PC-3 (cell line): ENCODE results near the gene ZFP64. TPM values are rescaled to one million over a fixed set of nuclear protein-coding genes. Genes with fewer than 3 reads are reported as not detected.

Source experiments
- ATAC-seq: fragments of 200-7000 bp; cut with Tn5 transposase; 2 replicates; pipeline ENCODE4 v1.9.1; 2020; ENCODE audit warnings: mild to moderate bottlenecking, moderate library complexity
- BruUV-seq: library from RNA; stranded (reverse); fragments of 400-500 nt; replicated peaks from 2 replicates; lab custom pipeline; 2021; lab: Mats Ljungman, UMichigan
- CTCF ChIA-PET: fragments of 300-600 bp; sonication (Branson Sonifier 250); formaldehyde crosslinking; loops from one replicate; lab custom pipeline; 2022; ENCODE audit warnings: antibody characterized with exemption; lab: Charles Lee
- POLR2A ChIA-PET: fragments of 300-600 bp; sonication (Branson Sonifier 250); formaldehyde crosslinking; loops from one replicate; lab custom pipeline; 2022; ENCODE audit warnings: antibody characterized with exemption; ENCODE audit not compliant: unreplicated experiment; lab: Charles Lee
- DNase-seq: peaks from one replicate; pipeline ENCODE4 v3.0.0-alpha.2; 2015
- H2AFZ ChIP-seq: fragments of 300-600 bp; sonication (generic); 2 replicates; pipeline ENCODE4 v1.6.0; 2016; ENCODE audit warnings: antibody characterized with exemption, low read length
- H3F3A ChIP-seq: fragments of 300-600 bp; sonication (generic); one replicate; pipeline ENCODE4 v1.6.0; 2017; ENCODE audit warnings: antibody characterized with exemption, low read length, control low read depth, mild to moderate bottlenecking; ENCODE audit not compliant: unreplicated experiment
- H3K27ac ChIP-seq: fragments of 300-600 bp; sonication (generic); 2 replicates; pipeline ENCODE4 v1.5.1; 2016; ENCODE audit warnings: mild to moderate bottlenecking, low read length
- H3K27me3 ChIP-seq: fragments of 300-600 bp; sonication (generic); 2 replicates; pipeline ENCODE4 v1.6.1; 2016; ENCODE audit warnings: low read length, mixed read lengths
- H3K36me3 ChIP-seq: fragments of 300-600 bp; sonication (generic); 2 replicates; pipeline ENCODE4 v1.6.1; 2016; ENCODE audit warnings: low read depth, mixed run types, low read length, mixed read lengths
- H3K4me1 ChIP-seq: fragments of 300-600 bp; sonication (generic); 2 replicates; pipeline ENCODE4 v1.5.1; 2016; ENCODE audit warnings: low read length; ENCODE audit not compliant: insufficient read depth
- H3K4me2 ChIP-seq: fragments of 300-600 bp; sonication (generic); 2 replicates; pipeline ENCODE4 v1.6.0; 2016; ENCODE audit warnings: low read length
- H3K4me3 ChIP-seq: fragments of 300-600 bp; sonication (generic); 2 replicates; pipeline ENCODE4 v1.5.1; 2016; ENCODE audit warnings: mild to moderate bottlenecking, low read length, mixed read lengths
- H3K79me2 ChIP-seq: fragments of 300-600 bp; sonication (generic); 2 replicates; pipeline ENCODE4 v1.6.1; 2017; ENCODE audit warnings: low read length, mixed read lengths
- H3K9ac ChIP-seq: fragments of 300-600 bp; sonication (generic); 2 replicates; pipeline ENCODE4 v1.6.0; 2016; ENCODE audit warnings: mild to moderate bottlenecking, low read length
- H3K9me2 ChIP-seq: fragments of 300-600 bp; sonication (generic); replicated peaks from 2 replicates; pipeline ENCODE4 v1.6.1; 2016; ENCODE audit warnings: mixed run types, low read length, mixed read lengths
- H3K9me3 ChIP-seq: fragments of 300-600 bp; sonication (generic); 2 replicates; pipeline ENCODE4 v1.6.1; 2016; ENCODE audit warnings: low read length, mixed read lengths
- H4K20me1 ChIP-seq: fragments of 300-600 bp; sonication (generic); 2 replicates; pipeline ENCODE4 v1.6.1; 2016; ENCODE audit warnings: low read length, mixed read lengths
- EZH2 ChIP-seq: fragments of 300-600 bp; sonication (generic); IDR thresholded peaks from one replicate; pipeline ENCODE4 v1.6.1; 2017; ENCODE audit warnings: antibody characterized with exemption, mild to moderate bottlenecking, low read length; ENCODE audit not compliant: unreplicated experiment
- EZH2phosphoT487 ChIP-seq: fragments of 300-600 bp; sonication (generic); IDR thresholded peaks from 2 replicates; pipeline ENCODE4 v1.6.1; 2018; ENCODE audit warnings: mild to moderate bottlenecking, antibody characterized with exemption, low read length, borderline replicate concordance
- intact Hi-C: fragments of 100-400 bp; cut with micrococcal nuclease; formaldehyde crosslinking; loops from 2 replicates; pipeline ENCODE4 v1.9.0; 2023
- total RNA-seq: library from RNA; depleted of rRNA; stranded (reverse); fragments of >200 nt; gene quantifications from 2 replicates; pipeline ENCODE4 v1.2.3, GENCODE V29; 2014
- TF ChIP-seq, protein P1 (sequence below): fragments of 300-600 bp; sonication (generic); conservative IDR thresholded peaks from 2 replicates; pipeline ENCODE4 v1.5.1; 2017; ENCODE audit warnings: antibody characterized with exemption, low read depth, mild to moderate bottlenecking, low read length

Gene ZFP64
- total RNA-seq, 1 experiment from 2014 or later, result 16.6 TPM

DNA sequence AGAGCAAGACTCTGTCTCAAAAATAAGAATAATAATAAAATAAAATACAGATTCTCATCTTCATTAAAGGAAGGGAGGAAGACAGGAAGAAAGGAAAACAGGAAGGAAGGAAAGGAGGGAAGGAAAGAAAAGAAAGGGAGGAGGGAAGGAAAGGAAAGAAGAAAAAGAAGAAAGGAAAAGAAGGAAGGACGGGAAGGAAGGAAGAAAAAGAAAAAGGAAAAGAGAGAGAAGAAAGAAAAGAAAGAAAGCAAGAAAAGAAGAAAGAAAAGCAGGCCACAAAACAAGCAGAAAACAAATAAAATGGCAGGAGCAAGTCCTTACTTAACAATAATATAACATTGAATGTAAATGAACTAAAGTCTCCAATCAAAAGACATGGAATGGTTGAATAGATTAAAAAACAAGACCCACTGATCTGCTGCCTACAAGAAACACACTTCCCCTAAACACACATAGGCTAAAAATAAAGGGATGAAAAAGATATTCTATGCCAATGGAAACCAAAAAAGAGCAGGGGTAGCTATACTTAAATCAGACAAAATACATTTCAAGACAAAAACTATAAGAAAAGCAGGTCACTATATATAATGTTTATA is 60.4 kb downstream of the ZFP64 start:
- CTCF ChIA-PET, result no interaction called here
- Histone ChIP-seq H3K79me2 (no peaks in the 10 kb centered on the region), H3K4me1 (no peaks in the 10 kb centered on the region), H3K9me3 (0 out of 2 replicates have a peak, but pooled peaks cover 6% of the 10 kb centered on the region), H3K9ac (no peak overlapping the region), H2AFZ (no peak overlapping the region), H3K27me3 (no peaks in the 10 kb centered on the region), H4K20me1 (no peaks in the 10 kb centered on the region), H3F3A (no peaks in the 10 kb centered on the region), H3K4me3 (no peak overlapping the region), H3K36me3 (no peaks in the 10 kb centered on the region), H3K9me2 (no peaks in the 10 kb centered on the region), H3K4me2 (no peak overlapping the region), H3K27ac (no peak overlapping the region)
- DNase-seq (no peak), ATAC-seq (no peak)
- POLR2A ChIA-PET, result no interaction called here
- intact Hi-C loops, result no loop called here
- no peak for TF ChIP-seq EZH2
- TF ChIP-seq, protein P1, sequence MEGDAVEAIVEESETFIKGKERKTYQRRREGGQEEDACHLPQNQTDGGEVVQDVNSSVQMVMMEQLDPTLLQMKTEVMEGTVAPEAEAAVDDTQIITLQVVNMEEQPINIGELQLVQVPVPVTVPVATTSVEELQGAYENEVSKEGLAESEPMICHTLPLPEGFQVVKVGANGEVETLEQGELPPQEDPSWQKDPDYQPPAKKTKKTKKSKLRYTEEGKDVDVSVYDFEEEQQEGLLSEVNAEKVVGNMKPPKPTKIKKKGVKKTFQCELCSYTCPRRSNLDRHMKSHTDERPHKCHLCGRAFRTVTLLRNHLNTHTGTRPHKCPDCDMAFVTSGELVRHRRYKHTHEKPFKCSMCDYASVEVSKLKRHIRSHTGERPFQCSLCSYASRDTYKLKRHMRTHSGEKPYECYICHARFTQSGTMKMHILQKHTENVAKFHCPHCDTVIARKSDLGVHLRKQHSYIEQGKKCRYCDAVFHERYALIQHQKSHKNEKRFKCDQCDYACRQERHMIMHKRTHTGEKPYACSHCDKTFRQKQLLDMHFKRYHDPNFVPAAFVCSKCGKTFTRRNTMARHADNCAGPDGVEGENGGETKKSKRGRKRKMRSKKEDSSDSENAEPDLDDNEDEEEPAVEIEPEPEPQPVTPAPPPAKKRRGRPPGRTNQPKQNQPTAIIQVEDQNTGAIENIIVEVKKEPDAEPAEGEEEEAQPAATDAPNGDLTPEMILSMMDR, result no peak
- no peak for TF ChIP-seq EZH2phosphoT487
- no TSS peak for BruUV-seq

DNA sequence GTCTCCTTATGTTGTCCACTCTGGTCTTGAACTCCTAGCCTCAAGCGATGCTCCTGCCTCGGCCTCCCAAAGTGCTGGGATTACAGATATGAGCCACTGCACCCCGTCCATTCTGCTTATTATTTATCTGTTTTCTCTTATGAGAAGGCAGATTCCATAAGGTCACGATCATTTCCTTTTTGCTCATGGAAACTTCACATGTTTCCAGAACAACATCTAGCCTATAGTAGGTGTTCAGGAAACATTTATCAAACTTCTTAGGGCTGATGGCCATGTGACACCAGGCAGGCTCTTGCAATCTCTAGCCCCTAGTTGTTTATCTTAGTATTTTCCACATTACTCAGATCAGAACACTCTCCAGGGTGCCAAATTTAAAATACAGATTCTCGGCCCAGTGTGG is 61.2 kb downstream of the ZFP64 start:
- H3K36me3 ChIP-seq, result no peaks in the 10 kb centered on the region
- CTCF ChIA-PET, result no interaction called here
- POLR2A ChIA-PET, result no interaction called here
- H2AFZ ChIP-seq, result no peak overlapping the region
- H3K4me1 ChIP-seq, result no peaks in the 10 kb centered on the region
- TF ChIP-seq EZH2 (no peak), EZH2phosphoT487 (no peak)
- TF ChIP-seq, protein P1, result no peak
- H3K27me3 ChIP-seq, result no peaks in the 10 kb centered on the region
- no peak overlapping the region for H3K9ac ChIP-seq
- no peak overlapping the region for H3K4me3 ChIP-seq
- intact Hi-C loops, result no loop called here
- no peaks in the 10 kb centered on the region for H3K9me2 ChIP-seq
- no peak overlapping the region for H3K27ac ChIP-seq
- H4K20me1 ChIP-seq, result no peaks in the 10 kb centered on the region
- H3K9me3 ChIP-seq, result 0 out of 2 replicates have a peak, but pooled peaks cover 6% of the 10 kb centered on the region
- no peaks in the 10 kb centered on the region for H3K79me2 ChIP-seq
- BruUV-seq, result no TSS peak
- no peaks in the 10 kb centered on the region for H3F3A ChIP-seq
- no peak overlapping the region for H3K4me2 ChIP-seq
- DNase-seq (no peak), ATAC-seq (no peak)

DNA sequence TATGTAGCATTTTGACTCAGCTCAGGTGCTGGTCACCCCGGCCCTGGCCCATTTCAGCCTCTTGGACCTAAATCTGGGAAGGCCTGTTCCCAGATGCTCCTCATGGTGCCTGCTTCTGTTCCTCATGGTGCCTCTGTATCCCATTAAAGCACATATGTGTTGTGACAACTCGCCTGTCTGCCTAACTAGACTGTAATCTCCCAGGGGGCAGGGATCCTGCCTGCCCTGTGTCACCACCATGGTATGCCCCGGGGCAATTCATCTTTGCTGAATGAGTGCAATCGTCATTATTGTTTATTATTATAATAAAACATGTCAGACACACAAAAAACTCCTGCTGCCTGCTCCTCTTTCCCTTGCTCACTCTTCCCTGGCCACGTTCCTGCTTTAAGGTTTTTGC is 62.0 kb downstream of the ZFP64 start:
- H3K4me2 ChIP-seq, result no peak overlapping the region
- H2AFZ ChIP-seq, result no peak overlapping the region
- H3K27ac ChIP-seq, result no peak overlapping the region
- TF ChIP-seq EZH2 (no peak), EZH2phosphoT487 (no peak)
- TF ChIP-seq, protein P1, result no peak
- H3F3A ChIP-seq, result no peaks in the 10 kb centered on the region
- no TSS peak for BruUV-seq
- CTCF ChIA-PET, result interaction anchor here (0.7 to 1.4 kb wide), 2 partner anchors 12 to 21 kb away, joined by 3 to 13 read pairs; no protein-coding TSS in a partner anchor
- H3K4me3 ChIP-seq, result no peak overlapping the region
- H3K79me2 ChIP-seq, result no peaks in the 10 kb centered on the region
- H3K4me1 ChIP-seq, result no peaks in the 10 kb centered on the region
- DNase-seq (no peak), ATAC-seq (no peak)
- no peak overlapping the region for H3K9ac ChIP-seq
- POLR2A ChIA-PET, result no interaction called here
- no peaks in the 10 kb centered on the region for H3K36me3 ChIP-seq
- H3K9me2 ChIP-seq, result no peaks in the 10 kb centered on the region
- H3K27me3 ChIP-seq, result no peaks in the 10 kb centered on the region
- intact Hi-C loops, result loop anchor here (2.0 to 10.0 kb wide), 2 partner anchors 73 to 1415 kb away; no protein-coding TSS in a partner anchor
- 0 out of 2 replicates have a peak, but pooled peaks cover 6% of the 10 kb centered on the region for H3K9me3 ChIP-seq
- no peaks in the 10 kb centered on the region for H4K20me1 ChIP-seq
